Parathyroid adenoma (tissue), 2 donors: Measurements from ENCODE around the gene CCS.

ENCODE experiments used
- H2AFZ ChIP-seq: fragments of 300-600 bp; sonication (generic); one replicate; pipeline ENCODE4 v1.7.0; 2017; ENCODE audit warnings: antibody characterized with exemption, mild to moderate bottlenecking
- H3K27ac ChIP-seq: fragments of 300-600 bp; sonication (generic); one replicate; pipeline ENCODE4 v1.7.0; 2017
- H3K27me3 ChIP-seq: fragments of 300-600 bp; sonication (generic); one replicate; pipeline ENCODE4 v1.7.0; 2017; ENCODE audit warnings: low read length; ENCODE audit not compliant: control insufficient read depth, insufficient read depth
- H3K36me3 ChIP-seq: fragments of 300-600 bp; sonication (generic); one replicate; pipeline ENCODE4 v1.7.0; 2017; ENCODE audit warnings: low read length; ENCODE audit not compliant: control insufficient read depth, insufficient read depth
- H3K4me1 ChIP-seq: fragments of 300-600 bp; sonication (generic); one replicate; pipeline ENCODE4 v1.7.0; 2017; ENCODE audit warnings: control low read depth
- H3K4me2 ChIP-seq: fragments of 300-600 bp; sonication (generic); one replicate; pipeline ENCODE4 v1.7.0; 2017; ENCODE audit warnings: low read length
- H3K4me3 ChIP-seq: fragments of 300-600 bp; sonication (generic); one replicate; pipeline ENCODE4 v1.7.0; 2017; ENCODE audit warnings: low read depth, low read length
- H3K79me2 ChIP-seq: fragments of 300-600 bp; sonication (generic); one replicate; pipeline ENCODE4 v1.7.0; 2017; ENCODE audit warnings: control low read depth
- H3K9ac ChIP-seq: fragments of 300-600 bp; sonication (generic); one replicate; pipeline ENCODE4 v1.7.0; 2017; ENCODE audit warnings: mild to moderate bottlenecking
- H3K9me3 ChIP-seq: fragments of 300-600 bp; sonication (generic); one replicate; pipeline ENCODE4 v1.7.0; 2017; ENCODE audit warnings: low read length; ENCODE audit not compliant: control insufficient read depth
- CTCF ChIP-seq: fragments of 300-600 bp; sonication (generic); IDR thresholded peaks from one replicate; pipeline ENCODE4 v1.7.0; 2017; ENCODE audit warnings: antibody characterized with exemption, mild to moderate bottlenecking
- donor health status: primary hyperparathyroidism.

The CCS gene

GRCh38 chr11:66653123-66653522 is 60.1 kb downstream of the CCS start:
- no peaks in the 10 kb centered on the region for H3K36me3 ChIP-seq
- no peak overlapping the region for H3K4me2 ChIP-seq

More at GRCh38 chr11:66653123-66653522, 60.1 kb downstream of the CCS start:
- no peak for TF ChIP-seq CTCF
- peaks cover 6% of the 10 kb centered on the region for H3K79me2 ChIP-seq
- no peaks in the 10 kb centered on the region for H3K9me3 ChIP-seq
- no peaks in the 10 kb centered on the region for H3K4me1 ChIP-seq
- no peaks in the 10 kb centered on the region for H3K27me3 ChIP-seq
- no peak overlapping the region for H3K27ac ChIP-seq
- H3K4me3 ChIP-seq = no peak overlapping the region
- no peak overlapping the region for H2AFZ ChIP-seq
- H3K9ac ChIP-seq = no peak overlapping the region
